GM12892 (cell line): ENCODE results near the gene VAV3.

ENCODE experiments used
- POLR2A ChIP-seq: IDR thresholded peaks from 2 replicates; pipeline ENCODE4 v1.6.1; 2011; ENCODE audit warnings: low read depth, low read length, control low read depth
- POLR2AphosphoS5 ChIP-seq: IDR thresholded peaks from 2 replicates; pipeline ENCODE4 v1.6.1; 2011; ENCODE audit warnings: low read depth, low read length, control low read depth
- TAF1 ChIP-seq: IDR thresholded peaks from 2 replicates; pipeline ENCODE4 v1.6.1; 2011; ENCODE audit warnings: low read depth, mild to moderate bottlenecking, control low read depth, low read length, borderline replicate concordance

GRCh38 chr1:107865627-107866026 is 99.4 kb downstream of the VAV3 start:
- TF ChIP-seq POLR2A (no peak), TAF1 (no peak), POLR2AphosphoS5 (no peak)
